GM20000 (cell line): ENCODE results near the gene IBTK.
"Not testable (repeated sequence)": the region's sequence is repeated elsewhere in the genome, so short reads cannot be mapped to it uniquely, and the experiment has no call there.

Source experiments
- DNase-seq: peaks from one replicate; pipeline ENCODE4 v3.0.0; 2012; ENCODE audit warnings: low spot score
- CTCF ChIP-seq: IDR thresholded peaks from 2 replicates; pipeline ENCODE4 v1.5.1; 2012; ENCODE audit warnings: mild to moderate bottlenecking, control low read depth; ENCODE audit errors: extremely low read depth, missing control alignments

The IBTK gene

GRCh38 chr6:82178077-82178758, 69.3 kb downstream of the IBTK start:
- TF ChIP-seq CTCF, result no peak
- DNase-seq, result no peak

- no peak for TF ChIP-seq CTCF
- DNase-seq, result no peak
Observed at GRCh38 chr6:82176616-82177015, 70.9 kb downstream of the IBTK start.

- DNase-seq, result no peak
- TF ChIP-seq CTCF, result no peak
Observed at GRCh38 chr6:82172594-82172993, 75.0 kb downstream of the IBTK start.

- DNase-seq, result no peak
- no peak for TF ChIP-seq CTCF
Observed at GRCh38 chr6:82169138-82169876, 78.2 kb downstream of the IBTK start.

GRCh38 chr6:82166493-82166892, 81.1 kb downstream of the IBTK start:
- no peak for DNase-seq
- TF ChIP-seq CTCF, result no peak

- TF ChIP-seq CTCF, result no peak
Observed at GRCh38 chr6:82160255-82160990, 87.1 kb downstream of the IBTK start.

GRCh38 chr6:82152786-82153185, 94.8 kb downstream of the IBTK start:
- not testable (repeated sequence) for DNase-seq

More at GRCh38 chr6:82160255-82160990, 87.1 kb downstream of the IBTK start:
- DNase-seq, result no peak

GRCh38 chr6:82151147-82151546, 96.4 kb downstream of the IBTK start:
- DNase-seq, result not testable (repeated sequence)
